HEK293 (cell line): ENCODE results near the gene SEMA6D.

Source experiments
- CTCF ChIA-PET: fragments of 350-600 bp; formaldehyde crosslinking; extraction: SDS; loops from one replicate; lab custom pipeline; 2021; ENCODE audit warnings: antibody characterized with exemption; lab: Yijun Ruan, JAX
- POLR2A ChIA-PET: fragments of 300-600 bp; formaldehyde crosslinking; extraction: SDS; loops from one replicate; lab custom pipeline; 2020; ENCODE audit warnings: antibody characterized with exemption, inconsistent platforms; lab: Yijun Ruan, JAX
- H3K27ac ChIP-seq: fragments of 200-500 bp; sonication (Bioruptor generic); 2 replicates; pipeline ENCODE4 v1.5.1; 2014; ENCODE audit warnings: low read depth, low read length, control low read depth, inconsistent platforms; ENCODE audit errors: extremely low read depth
- H3K36me3 ChIP-seq, 2 experiments: fragments of 200-500 bp in 1 of 2; sonication (Bioruptor generic) in 1 of 2; 1 replicate in 1 of 2; 2 replicates in 1 of 2; pipeline ENCODE4 v1.5.1; 2014 to 2017; ENCODE audit warnings: inconsistent platforms in 2 of 2, low read length in 2 of 2; ENCODE audit not compliant: control insufficient read depth in 2 of 2, insufficient read depth in 1 of 2
- H3K4me1 ChIP-seq: fragments of 200-500 bp; sonication (Bioruptor generic); 2 replicates; pipeline ENCODE4 v1.5.1; 2014; ENCODE audit warnings: mild to moderate bottlenecking, low read length, inconsistent platforms; ENCODE audit not compliant: control insufficient read depth, insufficient read depth
- H3K4me3 ChIP-seq: 2 replicates; pipeline ENCODE4 v1.5.1; 2011; ENCODE audit warnings: low read depth, mild to moderate bottlenecking, control low read depth, low read length, moderate library complexity
- H3K9me3 ChIP-seq: fragments of 200-500 bp; sonication (Bioruptor generic); 2 replicates; pipeline ENCODE4 v1.5.1; 2014; ENCODE audit warnings: low read depth, low read length, inconsistent platforms; ENCODE audit not compliant: control insufficient read depth, insufficient read depth
- GLI4 ChIP-seq: fragments of 450-650 bp; formaldehyde crosslinking; IDR thresholded peaks from 2 replicates; pipeline ENCODE4 v1.5.1; 2016; ENCODE audit warnings: missing biosample characterization, missing genetic modification characterization
- GLIS1 ChIP-seq: fragments of 450-650 bp; formaldehyde crosslinking; IDR thresholded peaks from 2 replicates; pipeline ENCODE4 v1.5.1; 2016; ENCODE audit warnings: missing biosample characterization, missing genetic modification characterization
- GLIS2 ChIP-seq: fragments of 450-650 bp; formaldehyde crosslinking; IDR thresholded peaks from 2 replicates; pipeline ENCODE4 v1.5.1; 2016; ENCODE audit warnings: missing biosample characterization, missing genetic modification characterization
- MYNN ChIP-seq: fragments of 450-650 bp; formaldehyde crosslinking; IDR thresholded peaks from 2 replicates; pipeline ENCODE4 v1.5.1; 2016; ENCODE audit warnings: missing biosample characterization, missing genetic modification characterization, borderline replicate concordance
- SALL2 ChIP-seq: fragments of 450-650 bp; formaldehyde crosslinking; IDR thresholded peaks from 2 replicates; pipeline ENCODE4 v1.5.0; 2017; ENCODE audit warnings: missing biosample characterization, mild to moderate bottlenecking, missing genetic modification characterization, borderline replicate concordance
- WT1 ChIP-seq: fragments of 450-650 bp; formaldehyde crosslinking; IDR thresholded peaks from 2 replicates; pipeline ENCODE4 v1.5.1; 2016; ENCODE audit warnings: missing biosample characterization, missing genetic modification characterization
- ZBTB48 ChIP-seq: fragments of 450-650 bp; formaldehyde crosslinking; IDR thresholded peaks from 2 replicates; pipeline ENCODE4 v1.5.1; 2016; ENCODE audit warnings: missing biosample characterization, missing genetic modification characterization
- ZNF114 ChIP-seq: fragments of 450-650 bp; formaldehyde crosslinking; IDR thresholded peaks from 2 replicates; pipeline ENCODE4 v1.5.0; 2017; ENCODE audit warnings: missing biosample characterization, missing genetic modification characterization
- ZNF138 ChIP-seq: fragments of 450-650 bp; formaldehyde crosslinking; IDR thresholded peaks from 2 replicates; pipeline ENCODE4 v1.5.1; 2016; ENCODE audit warnings: missing biosample characterization, missing genetic modification characterization, borderline replicate concordance
- ZNF274 ChIP-seq, 2 experiments: fragments of 200-500 bp in 1 of 2; fragments of 450-650 bp in 1 of 2; sonication (Bioruptor generic) in 1 of 2; formaldehyde crosslinking in 1 of 2; IDR thresholded peaks; 2 replicates each; pipeline versions ENCODE4 v1.5.1 to v1.6.1; 2014 to 2016; ENCODE audit warnings: borderline replicate concordance in 1 of 2, inconsistent platforms in 1 of 2, low read length in 1 of 2, missing biosample characterization in 1 of 2, missing genetic modification characterization in 1 of 2
- ZNF37A ChIP-seq: fragments of 450-650 bp; IDR thresholded peaks from 2 replicates; pipeline ENCODE4 v1.5.1; 2018; ENCODE audit warnings: missing biosample characterization, missing genetic modification characterization
- ZNF501 ChIP-seq: fragments of 450-650 bp; formaldehyde crosslinking; IDR thresholded peaks from 2 replicates; pipeline ENCODE4 v1.5.1; 2016; ENCODE audit warnings: missing biosample characterization, missing genetic modification characterization
- ZNF555 ChIP-seq: fragments of 450-650 bp; formaldehyde crosslinking; conservative IDR thresholded peaks from 2 replicates; pipeline ENCODE4 v1.5.1; 2017; ENCODE audit warnings: missing biosample characterization, mild to moderate bottlenecking, missing genetic modification characterization, inconsistent platforms
- ZNF571 ChIP-seq: fragments of 450-650 bp; formaldehyde crosslinking; IDR thresholded peaks from 2 replicates; pipeline ENCODE4 v1.5.0; 2017; ENCODE audit warnings: missing biosample characterization, missing genetic modification characterization
- ZNF600 ChIP-seq: fragments of 450-650 bp; formaldehyde crosslinking; IDR thresholded peaks from 2 replicates; pipeline ENCODE4 v1.5.1; 2016; ENCODE audit warnings: missing biosample characterization, missing genetic modification characterization
- ZNF701 ChIP-seq: fragments of 450-650 bp; formaldehyde crosslinking; IDR thresholded peaks from 2 replicates; pipeline ENCODE4 v1.5.1; 2016; ENCODE audit warnings: missing biosample characterization, missing genetic modification characterization
- ZNF776 ChIP-seq: fragments of 450-650 bp; formaldehyde crosslinking; IDR thresholded peaks from 2 replicates; pipeline ENCODE4 v1.5.0; 2017; ENCODE audit warnings: missing biosample characterization, missing genetic modification characterization, borderline replicate concordance
- ZNF830 ChIP-seq: fragments of 450-650 bp; IDR thresholded peaks from 2 replicates; pipeline ENCODE4 v1.5.0; 2018; ENCODE audit warnings: missing biosample characterization, missing genetic modification characterization, low read depth, mild to moderate bottlenecking, moderate library complexity
- ZNF843 ChIP-seq: fragments of 450-650 bp; formaldehyde crosslinking; IDR thresholded peaks from 2 replicates; pipeline ENCODE4 v1.5.1; 2016; ENCODE audit warnings: missing biosample characterization, missing genetic modification characterization
- ZSCAN16 ChIP-seq: fragments of 450-650 bp; formaldehyde crosslinking; IDR thresholded peaks from 2 replicates; pipeline ENCODE4 v1.5.1; 2016; ENCODE audit warnings: missing biosample characterization, missing genetic modification characterization
- TF ChIP-seq, protein P1 (sequence below): fragments of 450-650 bp; formaldehyde crosslinking; IDR thresholded peaks from 2 replicates; pipeline ENCODE4 v1.5.1; 2016; ENCODE audit warnings: missing biosample characterization, missing genetic modification characterization
- TF ChIP-seq, protein P2 (sequence below): fragments of 450-650 bp; formaldehyde crosslinking; IDR thresholded peaks from 2 replicates; pipeline ENCODE4 v1.5.1; 2017; ENCODE audit warnings: missing biosample characterization, missing genetic modification characterization
- TF ChIP-seq, protein P3 (sequence below): fragments of 450-650 bp; formaldehyde crosslinking; IDR thresholded peaks from 2 replicates; pipeline ENCODE4 v1.5.1; 2017; ENCODE audit warnings: missing biosample characterization, missing genetic modification characterization
- TF ChIP-seq, protein P4 (sequence below): fragments of 450-650 bp; formaldehyde crosslinking; IDR thresholded peaks from 2 replicates; pipeline ENCODE4; 2016; ENCODE audit warnings: missing biosample characterization, missing genetic modification characterization

Gene SEMA6D

DNA sequence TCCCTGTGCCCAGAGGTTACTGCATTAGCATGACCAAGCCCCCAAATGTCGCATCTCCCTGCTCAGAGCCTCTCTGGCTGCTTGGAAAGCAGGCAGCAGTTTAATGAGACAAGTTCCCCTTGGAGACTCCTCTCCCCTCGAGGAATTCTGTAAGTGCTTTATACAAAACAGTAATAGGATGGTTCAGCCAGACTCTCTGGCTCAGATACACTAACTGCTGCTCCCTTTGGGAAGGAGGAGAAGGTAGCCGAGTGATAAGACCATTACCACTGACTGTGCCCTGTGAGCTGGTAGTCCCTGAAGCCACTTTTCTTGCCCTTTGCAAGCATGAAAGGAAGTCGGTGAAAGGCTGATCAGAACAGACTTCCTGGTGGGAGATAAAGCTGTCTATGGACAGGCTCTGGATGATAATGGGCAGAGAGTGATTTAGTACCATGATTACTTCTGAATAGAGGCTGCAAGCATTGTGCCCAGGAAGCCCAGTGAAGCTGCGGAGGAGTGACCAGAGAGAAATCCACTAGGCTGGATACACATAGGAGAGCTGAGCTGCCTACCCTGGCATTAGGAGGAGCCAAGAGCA is 100.8 kb downstream of the SEMA6D start:
- H3K4me1 ChIP-seq = no peaks in the 10 kb centered on the region
- CTCF ChIA-PET = interaction anchor here (0.7 kb wide), 1 partner anchor 1538 kb away, joined by 3 read pairs; no protein-coding TSS in a partner anchor

GRCh38 chr15:47819158-47819557 is 101.9 kb downstream of the SEMA6D start:
- H3K4me3 ChIP-seq = no peak overlapping the region
- CTCF ChIA-PET = no interaction called here
- POLR2A ChIA-PET = no interaction called here
- no peaks in the 10 kb centered on the region for H3K36me3 ChIP-seq
- H3K27ac ChIP-seq = no peak overlapping the region
- H3K9me3 ChIP-seq = no peaks in the 10 kb centered on the region
- no peak for TF ChIP-seq ZNF114 (tag by site-specific recombination)
- no peak for TF ChIP-seq GLIS2 (tag by site-specific recombination)
- no peak for TF ChIP-seq ZSCAN16 (tag by site-specific recombination)
- TF ChIP-seq ZNF843 = no peak
- no peak for TF ChIP-seq WT1 (tag by site-specific recombination)
- TF ChIP-seq ZNF37A = no peak
- TF ChIP-seq, protein P1, sequence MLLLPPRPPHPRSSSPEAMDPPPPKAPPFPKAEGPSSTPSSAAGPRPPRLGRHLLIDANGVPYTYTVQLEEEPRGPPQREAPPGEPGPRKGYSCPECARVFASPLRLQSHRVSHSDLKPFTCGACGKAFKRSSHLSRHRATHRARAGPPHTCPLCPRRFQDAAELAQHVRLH (tag by site-specific recombination) = no peak
- TF ChIP-seq, protein P2, sequence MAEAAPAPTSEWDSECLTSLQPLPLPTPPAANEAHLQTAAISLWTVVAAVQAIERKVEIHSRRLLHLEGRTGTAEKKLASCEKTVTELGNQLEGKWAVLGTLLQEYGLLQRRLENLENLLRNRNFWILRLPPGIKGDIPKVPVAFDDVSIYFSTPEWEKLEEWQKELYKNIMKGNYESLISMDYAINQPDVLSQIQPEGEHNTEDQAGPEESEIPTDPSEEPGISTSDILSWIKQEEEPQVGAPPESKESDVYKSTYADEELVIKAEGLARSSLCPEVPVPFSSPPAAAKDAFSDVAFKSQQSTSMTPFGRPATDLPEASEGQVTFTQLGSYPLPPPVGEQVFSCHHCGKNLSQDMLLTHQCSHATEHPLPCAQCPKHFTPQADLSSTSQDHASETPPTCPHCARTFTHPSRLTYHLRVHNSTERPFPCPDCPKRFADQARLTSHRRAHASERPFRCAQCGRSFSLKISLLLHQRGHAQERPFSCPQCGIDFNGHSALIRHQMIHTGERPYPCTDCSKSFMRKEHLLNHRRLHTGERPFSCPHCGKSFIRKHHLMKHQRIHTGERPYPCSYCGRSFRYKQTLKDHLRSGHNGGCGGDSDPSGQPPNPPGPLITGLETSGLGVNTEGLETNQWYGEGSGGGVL (tag by site-specific recombination) = no peak
- no peak for TF ChIP-seq MYNN
- no peak for TF ChIP-seq ZNF830 (tag by site-specific recombination)
- TF ChIP-seq GLIS1 (tag by site-specific recombination) = no peak
- TF ChIP-seq, protein P3, sequence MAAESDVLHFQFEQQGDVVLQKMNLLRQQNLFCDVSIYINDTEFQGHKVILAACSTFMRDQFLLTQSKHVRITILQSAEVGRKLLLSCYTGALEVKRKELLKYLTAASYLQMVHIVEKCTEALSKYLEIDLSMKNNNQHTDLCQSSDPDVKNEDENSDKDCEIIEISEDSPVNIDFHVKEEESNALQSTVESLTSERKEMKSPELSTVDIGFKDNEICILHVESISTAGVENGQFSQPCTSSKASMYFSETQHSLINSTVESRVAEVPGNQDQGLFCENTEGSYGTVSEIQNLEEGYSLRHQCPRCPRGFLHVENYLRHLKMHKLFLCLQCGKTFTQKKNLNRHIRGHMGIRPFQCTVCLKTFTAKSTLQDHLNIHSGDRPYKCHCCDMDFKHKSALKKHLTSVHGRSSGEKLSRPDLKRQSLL (tag by site-specific recombination) = no peak
- no peak for TF ChIP-seq ZNF776 (tag by site-specific recombination)
- no peak for TF ChIP-seq ZNF600 (tag by site-specific recombination)
- no peak for TF ChIP-seq GLI4 (tag by site-specific recombination)
- no peak for TF ChIP-seq ZNF555 (tag by site-specific recombination)
- no peaks in the 10 kb centered on the region for H3K4me1 ChIP-seq

More for the DNA sequence above, 100.8 kb downstream of the SEMA6D start:
- no peak for TF ChIP-seq ZNF138
- TF ChIP-seq ZNF501 (tag by site-specific recombination) = no peak
- TF ChIP-seq, protein P4, sequence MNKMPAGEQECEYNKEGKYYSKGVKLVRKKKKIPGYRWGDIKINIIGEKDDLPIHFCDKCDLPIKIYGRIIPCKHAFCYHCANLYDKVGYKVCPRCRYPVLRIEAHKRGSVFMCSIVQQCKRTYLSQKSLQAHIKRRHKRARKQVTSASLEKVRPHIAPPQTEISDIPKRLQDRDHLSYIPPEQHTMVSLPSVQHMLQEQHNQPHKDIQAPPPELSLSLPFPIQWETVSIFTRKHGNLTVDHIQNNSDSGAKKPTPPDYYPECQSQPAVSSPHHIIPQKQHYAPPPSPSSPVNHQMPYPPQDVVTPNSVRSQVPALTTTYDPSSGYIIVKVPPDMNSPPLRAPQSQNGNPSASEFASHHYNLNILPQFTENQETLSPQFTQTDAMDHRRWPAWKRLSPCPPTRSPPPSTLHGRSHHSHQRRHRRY (tag by site-specific recombination) = no peak
- TF ChIP-seq ZNF274 (IDR thresholded peaks at IDR 0.05; ENCODE audit: low read length) = no peak
- TF ChIP-seq ZNF274 (tag by site-specific recombination; IDR thresholded peaks at IDR 0.05; ENCODE audit: borderline replicate concordance) = no peak
- TF ChIP-seq SALL2 (tag by site-specific recombination) = no peak
- TF ChIP-seq ZBTB48 (tag by site-specific recombination) = no peak
- TF ChIP-seq ZNF701 (tag by site-specific recombination) = no peak
- TF ChIP-seq ZNF571 (tag by site-specific recombination) = no peak
- no peaks in the 10 kb centered on the region for H3K9me3 ChIP-seq
- H3K27ac ChIP-seq = no peak overlapping the region
- POLR2A ChIA-PET = no interaction called here
- no peak overlapping the region for H3K4me3 ChIP-seq
- no peaks in the 10 kb centered on the region for H3K36me3 ChIP-seq
